Muscle layer of duodenum (tissue), 2 donors: ENCODE data around the gene SCAF4.
"Not testable (repeated sequence)": the region's sequence is repeated elsewhere in the genome, so short reads cannot be mapped to it uniquely, and the experiment has no call there.

Experiments
- H3K27ac ChIP-seq: one replicate; pipeline ENCODE4 v1.7.0; 2013; ENCODE audit warnings: mild to moderate bottlenecking, low read length
- H3K27me3 ChIP-seq: one replicate; pipeline ENCODE4 v1.7.0; 2013; ENCODE audit warnings: low read depth, mild to moderate bottlenecking, control low read depth, low read length
- H3K36me3 ChIP-seq, 2 donors: one replicate each; pipeline ENCODE4 v1.7.0; 2013; ENCODE audit warnings: low read length in 2 of 2, control low read depth in 1 of 2, mild to moderate bottlenecking in 1 of 2; ENCODE audit not compliant: insufficient read depth in 2 of 2, control insufficient read depth in 1 of 2
- H3K4me1 ChIP-seq, 2 donors: one replicate each; pipeline ENCODE4 v1.7.0; 2013; ENCODE audit warnings: low read length in 2 of 2, mild to moderate bottlenecking in 2 of 2, control low read depth in 1 of 2, moderate library complexity in 1 of 2; ENCODE audit not compliant: insufficient read depth in 2 of 2, control insufficient read depth in 1 of 2
- H3K4me3 ChIP-seq, 2 donors: one replicate each; pipeline ENCODE4 v1.7.0; 2013; ENCODE audit warnings: low read length in 2 of 2, low read depth in 1 of 2, mild to moderate bottlenecking in 1 of 2
- H3K9me3 ChIP-seq, 2 donors: one replicate each; pipeline ENCODE4 v1.7.0; 2013; ENCODE audit warnings: low read length in 2 of 2, control low read depth in 1 of 2, mild to moderate bottlenecking in 1 of 2; ENCODE audit not compliant: control insufficient read depth in 1 of 2
- donor health status: healthy.

SCAF4 gene

GRCh38 chr21:31756787-31757186 is 24.9 kb upstream of the SCAF4 start:
- Histone ChIP-seq H3K4me1 (no peaks in the 10 kb centered on the region), H3K4me3 (no peak overlapping the region), H3K36me3 (no peaks in the 10 kb centered on the region), H3K27me3 (no peaks in the 10 kb centered on the region), H3K27ac (no peak overlapping the region), H3K9me3 (no peaks in the 10 kb centered on the region)

- no peaks in the 10 kb centered on the region for H3K9me3 ChIP-seq
- no peaks in the 10 kb centered on the region for H3K27me3 ChIP-seq
- no peak overlapping the region for H3K4me3 ChIP-seq
- H3K36me3 ChIP-seq = no peaks in the 10 kb centered on the region
- H3K27ac ChIP-seq = no peak overlapping the region
- no peaks in the 10 kb centered on the region for H3K4me1 ChIP-seq
These were observed 23.1 kb upstream of the SCAF4 start for GRCh38 chr21:31755027-31755426.

- no peak overlapping the region for H3K4me3 ChIP-seq
- H3K27me3 ChIP-seq = no peaks in the 10 kb centered on the region
These were observed 22.7 kb upstream of the SCAF4 start for GRCh38 chr21:31754708-31754960.

GRCh38 chr21:31753949-31754707 is 22.2 kb upstream of the SCAF4 start:
- Histone ChIP-seq H3K27ac (no peak overlapping the region), H3K4me1 (no peaks in the 10 kb centered on the region), H3K36me3 (no peaks in the 10 kb centered on the region), H3K4me3 (no peak overlapping the region), H3K9me3 (no peaks in the 10 kb centered on the region), H3K27me3 (no peaks in the 10 kb centered on the region)

More at GRCh38 chr21:31754708-31754960, 22.7 kb upstream of the SCAF4 start:
- H3K36me3 ChIP-seq = no peaks in the 10 kb centered on the region
- no peak overlapping the region for H3K27ac ChIP-seq
- H3K9me3 ChIP-seq = no peaks in the 10 kb centered on the region
- H3K4me1 ChIP-seq = no peaks in the 10 kb centered on the region

GRCh38 chr21:31752967-31753366 is 21.0 kb upstream of the SCAF4 start:
- H3K4me3 ChIP-seq = no peak overlapping the region
- no peaks in the 10 kb centered on the region for H3K36me3 ChIP-seq
- H3K4me1 ChIP-seq = no peaks in the 10 kb centered on the region
- no peaks in the 10 kb centered on the region for H3K27me3 ChIP-seq
- H3K27ac ChIP-seq = no peak overlapping the region
- no peaks in the 10 kb centered on the region for H3K9me3 ChIP-seq

- Histone ChIP-seq H3K27ac (no peak overlapping the region), H3K36me3 (no peaks in the 10 kb centered on the region), H3K9me3 (no peaks in the 10 kb centered on the region), H3K4me3 (no peak overlapping the region), H3K27me3 (no peaks in the 10 kb centered on the region), H3K4me1 (no peaks in the 10 kb centered on the region)
These were observed 20.4 kb upstream of the SCAF4 start for GRCh38 chr21:31752352-31752751.

- no peaks in the 10 kb centered on the region for H3K27me3 ChIP-seq
- H3K36me3 ChIP-seq = no peaks in the 10 kb centered on the region
- no peak overlapping the region for H3K4me3 ChIP-seq
- no peaks in the 10 kb centered on the region for H3K4me1 ChIP-seq
- peaks cover 0 to under 1% of the 10 kb centered on the region in 2 donors for H3K9me3 ChIP-seq
- H3K27ac ChIP-seq = no peak overlapping the region
These were observed 18.9 kb upstream of the SCAF4 start for GRCh38 chr21:31750843-31751242.

- no peaks in the 10 kb centered on the region for H3K36me3 ChIP-seq
- H3K27ac ChIP-seq = no peak overlapping the region
- no peaks in the 10 kb centered on the region for H3K4me1 ChIP-seq
- H3K9me3 ChIP-seq = peaks cover 0 to 2% of the 10 kb centered on the region in 2 donors
- no peak overlapping the region for H3K4me3 ChIP-seq
- no peaks in the 10 kb centered on the region for H3K27me3 ChIP-seq
These were observed 12.4 kb upstream of the SCAF4 start for GRCh38 chr21:31744182-31744800.

GRCh38 chr21:31743712-31744111 is 11.8 kb upstream of the SCAF4 start:
- Histone ChIP-seq H3K9me3 (peaks cover 0 to 2% of the 10 kb centered on the region in 2 donors), H3K36me3 (no peaks in the 10 kb centered on the region), H3K27me3 (no peaks in the 10 kb centered on the region), H3K27ac (no peak overlapping the region), H3K4me1 (no peaks in the 10 kb centered on the region), H3K4me3 (no peak overlapping the region)

GRCh38 chr21:31741116-31741515 is 9.2 kb upstream of the SCAF4 start:
- H3K27ac ChIP-seq = no peak overlapping the region
- no peaks in the 10 kb centered on the region for H3K27me3 ChIP-seq
- H3K4me3 ChIP-seq = no peak overlapping the region
- H3K36me3 ChIP-seq = no peaks in the 10 kb centered on the region
- H3K9me3 ChIP-seq = peaks cover 0 to 2% of the 10 kb centered on the region in 2 donors
- no peaks in the 10 kb centered on the region for H3K4me1 ChIP-seq

GRCh38 chr21:31737586-31738397 is 5.9 kb upstream of the SCAF4 start:
- H3K9me3 ChIP-seq = not testable (repeated sequence)

More at GRCh38 chr21:31737586-31738397, 5.9 kb upstream of the SCAF4 start:
- H3K27ac ChIP-seq, H3K36me3 ChIP-seq, H3K27me3 ChIP-seq, H3K4me3 ChIP-seq: not testable (repeated sequence)
- H3K4me1 ChIP-seq = peaks cover 10 to 11% of the 10 kb centered on the region in 2 donors
